Measurements from ENCODE around the gene STRIP2.
"Not testable (repeated sequence)": the region's sequence is repeated elsewhere in the genome, so short reads cannot be mapped to it uniquely, and the experiment has no call there.

Gene STRIP2

GRCh38 chr7:129423700-129424410, 10.4 kb upstream of the STRIP2 start:
- no peak for DNase-seq

DNA sequence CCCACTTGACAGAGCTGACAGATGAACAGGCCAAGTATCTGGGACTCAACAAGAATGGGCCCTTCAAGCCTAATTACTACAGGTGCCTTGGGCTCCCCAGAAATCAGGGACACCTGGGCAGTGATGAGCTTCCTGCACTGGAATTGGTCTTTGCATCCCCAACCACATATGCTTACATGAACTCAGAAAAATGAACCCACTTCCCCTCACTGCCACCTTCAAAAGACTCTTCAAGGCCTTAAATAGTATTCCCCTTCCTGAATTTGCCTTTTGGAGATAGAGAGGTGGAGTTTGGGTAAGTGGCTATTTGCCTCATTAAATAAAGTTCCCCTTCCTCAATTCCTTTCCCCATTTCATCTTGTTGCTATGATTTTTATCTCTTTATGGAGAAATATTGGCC, 7.8 kb upstream of the STRIP2 start:
- DNase-seq = no peak

DNA sequence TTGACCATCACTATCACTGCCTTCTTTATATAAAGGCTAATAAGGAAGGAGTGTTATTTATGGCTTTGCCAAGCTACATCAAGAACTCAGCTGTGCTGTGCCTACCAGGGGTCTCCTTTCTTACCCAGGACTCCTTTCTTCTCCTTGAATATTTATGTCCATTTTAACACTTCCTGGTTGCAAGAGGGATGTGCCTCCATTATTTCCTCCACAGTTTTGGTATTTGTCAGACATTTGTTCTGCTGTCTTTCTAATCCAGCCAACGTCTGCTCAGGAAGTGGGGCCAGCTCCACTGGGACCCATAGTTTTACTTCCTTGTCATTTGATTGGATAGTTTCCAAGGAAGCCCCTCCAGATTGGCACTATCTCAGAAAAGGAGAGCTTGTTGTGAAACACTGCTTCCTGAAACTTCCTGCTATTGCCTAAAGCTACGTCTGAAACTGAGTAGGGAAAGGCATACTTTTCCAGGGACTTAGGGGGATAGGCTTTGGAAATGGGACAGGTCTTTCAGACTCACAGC, 6.6 kb upstream of the STRIP2 start:
- DNase-seq = no peak

DNA sequence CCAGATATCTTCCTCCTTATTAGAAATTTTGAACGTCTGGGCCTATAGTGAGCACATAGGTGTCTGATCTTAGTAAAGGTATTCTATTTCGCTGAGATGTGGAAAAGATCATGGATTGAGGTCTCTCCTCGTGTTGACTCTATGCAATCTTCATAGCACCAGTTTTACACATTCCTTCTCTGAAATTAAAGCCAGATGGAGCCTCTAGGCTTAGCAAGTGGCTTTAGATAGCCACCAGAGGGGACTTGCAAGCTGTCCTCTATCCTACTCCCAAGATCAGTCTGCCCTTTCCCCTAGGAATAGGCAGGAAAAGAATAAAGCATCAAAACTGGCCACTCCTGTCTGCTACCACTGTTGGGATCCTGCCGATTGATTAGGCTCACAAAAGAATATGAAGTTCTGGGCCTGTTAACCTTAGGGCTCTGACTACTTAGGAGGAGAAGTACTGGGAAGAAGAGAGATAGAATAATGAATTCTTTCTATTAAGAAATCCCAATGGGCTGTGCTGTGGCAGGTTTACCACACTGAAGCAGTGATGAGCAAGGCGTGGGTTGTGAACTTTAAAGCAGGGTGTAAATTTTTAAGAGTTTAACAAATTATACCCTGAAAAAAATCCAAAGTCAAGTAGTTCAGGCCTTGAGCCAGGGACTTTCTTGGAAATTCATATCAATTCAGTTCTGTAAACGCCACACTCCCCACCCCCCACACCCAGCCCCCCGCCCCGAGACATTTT, 2.2 kb upstream of the STRIP2 start:
- no peak for DNase-seq

- DNase-seq = no peak
Observed at GRCh38 chr7:129434675-129435318, 565 bp downstream of the STRIP2 start.

- DNase-seq = no peak
Observed at GRCh38 chr7:129435414-129435829, 1.2 kb downstream of the STRIP2 start.

DNA sequence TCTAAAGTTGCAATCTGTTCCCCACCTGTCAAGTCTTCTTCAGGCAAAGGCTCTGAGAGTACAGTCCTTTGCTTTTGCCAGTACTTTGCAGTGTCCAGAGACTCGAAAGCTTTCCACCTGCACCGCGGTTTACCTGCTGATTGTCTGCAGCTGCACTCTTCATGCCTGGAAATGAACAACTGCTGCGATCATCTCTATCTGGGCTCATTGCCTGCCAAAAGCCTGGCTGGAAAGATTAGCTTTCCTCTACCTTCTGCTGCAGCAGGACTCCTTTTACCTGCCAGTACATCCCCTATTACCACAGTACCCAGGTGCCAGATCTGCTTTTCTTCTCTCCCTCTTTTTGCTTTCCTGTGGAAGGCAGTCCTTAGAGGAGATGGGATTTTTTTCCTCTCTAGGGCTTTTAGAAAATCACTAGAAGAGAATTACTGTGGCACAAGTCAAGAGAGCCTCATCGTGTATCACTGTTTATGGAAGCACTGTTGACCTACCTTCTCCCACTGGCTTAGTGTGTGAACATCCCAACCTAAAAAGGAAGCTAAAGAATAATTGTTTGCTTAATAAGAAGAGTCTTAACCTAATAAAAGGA, 2.2 kb downstream of the STRIP2 start:
- no peak for DNase-seq

DNA sequence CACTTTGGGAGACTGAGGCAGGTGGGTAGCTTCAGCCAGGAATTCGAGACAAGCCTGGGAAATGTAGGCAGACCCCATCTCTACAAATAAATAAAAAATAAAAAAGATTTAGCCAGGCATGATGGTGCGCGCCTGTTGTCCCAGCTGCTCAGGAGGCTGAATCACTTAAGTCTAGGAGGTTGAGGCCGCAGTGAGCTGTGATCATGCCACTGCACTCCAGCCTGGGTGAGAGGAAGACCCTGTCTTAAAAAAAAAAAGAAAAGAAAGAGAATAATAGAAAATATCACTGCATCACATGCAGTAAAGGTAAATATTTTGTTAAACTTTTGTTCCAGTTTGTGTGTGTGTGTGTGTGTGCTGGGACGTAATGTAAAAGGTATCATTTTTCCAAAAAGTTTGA, 3.0 kb downstream of the STRIP2 start:
- DNase-seq = no peak

DNA sequence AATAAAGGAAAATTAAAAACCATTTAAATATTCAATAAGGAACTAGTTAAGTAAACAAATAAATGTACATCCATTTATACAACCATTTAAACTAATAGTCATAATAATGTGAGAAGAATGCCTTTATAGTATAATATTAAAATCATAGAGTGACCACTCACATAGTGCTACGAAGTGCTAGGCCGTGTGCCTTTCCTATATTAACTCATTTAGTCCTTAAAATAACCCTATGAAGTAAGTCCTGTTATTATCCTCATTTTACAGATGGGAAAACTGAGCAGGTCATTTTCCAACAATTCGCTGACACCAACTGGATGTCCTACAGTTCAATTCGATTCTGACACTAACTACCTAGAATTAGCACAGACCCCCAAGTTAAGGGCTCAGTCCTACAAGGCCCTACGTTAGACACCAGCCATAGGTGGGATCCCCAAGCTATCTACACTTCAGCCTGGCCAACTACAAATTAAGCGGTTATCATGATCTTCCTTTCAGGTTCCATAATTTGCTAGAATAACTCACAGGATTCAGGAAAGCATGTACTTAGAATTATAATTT, 4.1 kb downstream of the STRIP2 start:
- no peak for DNase-seq

DNA sequence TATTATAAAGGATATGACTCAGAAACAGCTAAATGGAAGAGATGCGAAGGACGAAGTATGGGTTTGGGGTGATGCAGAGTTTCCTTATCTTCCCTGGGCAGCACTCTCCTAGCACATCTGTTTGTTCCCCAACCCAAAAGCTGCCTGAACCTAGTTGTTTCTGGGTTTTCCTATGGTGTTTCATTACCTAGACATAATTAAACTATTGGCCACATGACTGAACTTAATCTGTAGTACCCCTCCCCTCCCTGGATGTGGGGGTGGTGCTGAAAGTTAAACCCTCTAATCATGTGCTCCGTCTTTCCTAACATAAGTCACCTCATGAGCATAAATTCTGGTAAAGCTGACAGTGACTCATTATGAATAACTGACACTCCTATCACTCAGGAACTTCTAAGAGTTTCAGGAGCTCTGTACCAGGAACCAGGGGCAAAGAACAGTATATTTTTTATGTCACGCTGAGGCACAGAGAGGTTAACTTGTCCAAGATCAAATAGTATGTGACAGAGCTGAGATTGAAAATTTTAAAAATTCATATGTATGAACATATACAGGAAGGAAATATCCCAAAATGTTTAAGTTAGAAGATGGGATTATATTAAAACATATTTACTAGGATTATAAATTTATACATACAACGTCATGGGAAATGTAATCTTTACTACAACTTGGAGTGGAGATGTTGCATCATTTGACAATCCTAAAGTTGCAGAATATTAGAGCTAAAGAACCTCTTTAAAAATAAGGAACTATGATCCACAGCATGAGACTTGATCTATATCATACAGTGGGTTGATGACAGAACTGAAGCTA, 4.8 kb downstream of the STRIP2 start:
- no peak for DNase-seq

- DNase-seq = no peak
Observed at GRCh38 chr7:129439963-129440625, 5.9 kb downstream of the STRIP2 start.

- DNase-seq = no peak
Observed at GRCh38 chr7:129443612-129444011, 9.4 kb downstream of the STRIP2 start.

- DNase-seq = not testable (repeated sequence)
Observed at GRCh38 chr7:129444776-129445175, 10.5 kb downstream of the STRIP2 start.

- not testable (repeated sequence) for DNase-seq
Observed at GRCh38 chr7:129446925-129447324, 12.7 kb downstream of the STRIP2 start.

DNA sequence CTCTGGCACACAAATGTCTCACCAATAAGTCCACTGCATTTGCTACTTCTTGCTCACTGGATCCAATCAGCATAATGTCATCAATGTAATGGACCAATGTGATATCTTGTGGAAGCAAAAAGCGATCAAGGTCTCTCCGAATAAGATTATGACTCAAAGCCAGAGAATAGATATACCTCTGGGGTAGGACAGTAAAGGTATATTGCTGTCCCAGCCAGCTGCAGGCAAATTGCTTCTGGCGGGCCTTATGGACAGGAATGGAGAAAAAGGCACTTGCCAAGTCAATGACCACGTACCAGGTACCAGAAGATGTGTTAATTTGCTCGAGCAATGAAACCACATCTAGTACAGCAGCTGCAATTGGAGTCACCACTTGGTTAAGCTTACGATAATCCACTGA, 13.2 kb downstream of the STRIP2 start:
- DNase-seq = not testable (repeated sequence)

DNA sequence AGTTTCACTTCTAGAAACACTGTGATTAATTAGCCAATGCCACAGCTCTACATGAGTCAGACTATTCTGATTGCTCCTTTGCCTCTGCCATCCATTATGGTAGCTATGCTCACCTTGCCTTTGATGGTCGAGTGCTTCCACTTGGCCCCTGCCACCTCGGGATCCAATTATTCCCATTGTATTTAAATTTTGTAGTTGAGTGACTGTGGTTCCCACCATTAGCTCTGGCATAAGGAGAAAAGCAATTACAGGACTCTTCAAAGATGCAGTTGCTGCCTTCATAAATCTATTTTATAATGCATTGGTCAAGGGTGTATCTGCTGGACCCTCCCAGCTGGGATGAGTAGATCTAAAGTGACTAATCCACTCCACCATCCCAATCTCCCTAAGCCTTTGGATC, 14.4 kb downstream of the STRIP2 start:
- not testable (repeated sequence) for DNase-seq

DNA sequence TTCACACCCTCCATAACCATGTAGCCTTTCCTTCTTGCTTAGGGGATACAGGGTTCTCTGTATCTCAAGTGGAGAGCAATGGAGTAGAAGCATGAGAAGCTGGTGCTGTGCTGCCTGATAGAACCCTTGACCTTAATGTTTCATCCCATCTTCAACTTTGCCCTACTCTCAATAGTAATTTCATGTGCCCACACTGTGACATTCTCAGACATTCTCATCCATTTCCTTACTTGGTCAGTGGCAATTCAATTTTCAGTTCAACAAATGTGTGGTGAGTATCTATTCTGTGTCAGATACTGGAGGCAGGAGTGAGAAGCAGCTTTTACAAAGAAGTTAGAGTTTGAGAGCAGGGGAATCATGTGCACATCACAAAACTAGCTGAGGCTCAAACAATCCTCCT, 16.1 kb downstream of the STRIP2 start:
- DNase-seq = no peak

- no peak for DNase-seq
Observed at GRCh38 chr7:129452589-129453231, 18.5 kb downstream of the STRIP2 start.

DNA sequence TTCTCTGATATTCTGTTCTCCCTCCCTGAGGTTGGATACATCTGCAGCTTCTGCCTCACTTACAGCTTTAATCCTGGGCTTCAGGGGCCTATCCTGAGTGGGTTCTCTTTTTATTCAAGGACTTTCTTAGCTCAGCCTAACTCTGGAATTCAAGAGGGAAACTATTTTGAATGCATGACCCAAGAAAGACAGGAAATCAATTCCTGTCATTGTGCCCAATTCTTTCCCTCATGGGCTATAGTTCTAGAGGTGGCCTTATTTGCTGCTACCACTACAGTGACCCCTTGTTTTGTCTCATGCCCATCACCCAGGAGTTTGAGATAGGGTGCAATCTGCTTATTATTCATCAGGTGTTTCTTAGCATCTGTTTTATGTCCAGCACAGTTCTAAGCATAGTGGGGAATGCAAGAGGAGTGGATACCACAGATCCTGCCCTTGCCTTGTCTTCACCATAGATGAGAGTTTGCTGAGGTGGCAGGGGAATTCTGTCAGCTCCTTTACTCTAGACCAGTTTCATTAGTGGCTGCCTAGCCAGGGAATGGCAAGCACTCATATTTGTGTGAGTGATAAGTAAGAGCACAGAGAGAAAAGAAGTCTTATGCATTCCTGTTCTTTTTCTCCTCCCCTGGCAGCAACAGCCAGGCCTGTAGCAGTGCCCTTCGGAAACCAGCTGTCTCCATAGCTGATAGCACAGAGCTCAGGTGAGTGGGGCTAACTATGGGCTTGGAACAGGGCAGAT, 19.4 kb downstream of the STRIP2 start:
- no peak for DNase-seq

DNA sequence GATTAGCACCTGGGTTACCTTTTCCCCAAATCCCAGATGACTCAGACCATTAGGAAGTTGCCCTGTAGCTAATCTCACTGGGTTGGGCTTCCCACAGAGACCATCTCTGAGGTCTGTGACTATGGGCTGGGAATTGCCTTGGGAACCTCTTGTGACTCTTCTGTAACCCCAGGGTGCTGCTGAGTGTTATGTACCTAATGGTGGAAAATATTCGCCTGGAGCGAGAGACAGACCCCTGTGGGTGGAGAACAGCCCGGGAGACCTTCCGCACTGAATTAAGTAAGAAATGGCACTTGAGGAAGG, 20.0 kb downstream of the STRIP2 start:
- no peak for DNase-seq

DNA sequence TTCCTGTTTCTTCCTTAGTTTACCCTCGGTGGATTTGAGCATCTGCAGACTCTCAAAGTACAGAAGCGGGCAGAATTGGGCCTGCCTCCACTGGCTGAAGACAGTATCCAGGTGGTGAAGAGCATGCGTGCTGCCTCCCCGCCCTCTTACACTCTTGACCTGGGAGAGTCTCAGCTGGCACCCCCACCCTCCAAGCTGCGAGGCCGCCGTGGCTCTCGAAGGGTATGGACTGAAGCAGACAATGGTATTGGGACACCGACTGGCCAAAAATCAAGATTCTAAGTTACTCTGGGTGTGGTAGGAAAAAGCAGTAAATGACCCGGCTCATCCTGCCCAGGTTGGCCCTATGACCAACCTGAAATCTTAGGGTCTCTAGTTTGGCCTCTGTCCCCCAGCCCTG, 22.2 kb downstream of the STRIP2 start:
- DNase-seq = no peak

All from activated CD4-positive, CD25-positive, alpha-beta regulatory T cell treated with anti-CD3 and anti-CD28 coated beads, Interleukin-2, amount 50 U/mL, for 72 hours (primary cell).